Endothelial cell of umbilical vein (primary cell): ENCODE measurements around the gene APOC1.
"Not testable (repeated sequence)": the region's sequence is repeated elsewhere in the genome, so short reads cannot be mapped to it uniquely, and the experiment has no call there.

Experiments used
- EZH2 ChIP-seq: IDR thresholded peaks from 2 replicates; pipeline ENCODE4 v1.6.1; 2012; ENCODE audit warnings: borderline replicate concordance, low read depth, mild to moderate bottlenecking, moderate library complexity, low read length, inconsistent platforms; ENCODE audit not compliant: severe bottlenecking
- JUN ChIP-seq: IDR thresholded peaks from 2 replicates; pipeline ENCODE4 v1.6.1; 2011; ENCODE audit warnings: borderline replicate concordance, low read depth; ENCODE audit not compliant: insufficient read length, insufficient read depth
- TF ChIP-seq, protein P1 (sequence below), 2 donors: IDR thresholded peaks; 1 replicate in 1 of 2; 2 replicates in 1 of 2; pipeline ENCODE4 v1.5.1; 2011; ENCODE audit warnings: low read length in 2 of 2, mild to moderate bottlenecking in 2 of 2, moderate library complexity in 2 of 2, control low read depth in 1 of 2, inconsistent platforms in 1 of 2, low read depth in 1 of 2; ENCODE audit not compliant: insufficient read depth in 1 of 2; ENCODE audit errors: extremely low read depth in 1 of 2

DNA sequence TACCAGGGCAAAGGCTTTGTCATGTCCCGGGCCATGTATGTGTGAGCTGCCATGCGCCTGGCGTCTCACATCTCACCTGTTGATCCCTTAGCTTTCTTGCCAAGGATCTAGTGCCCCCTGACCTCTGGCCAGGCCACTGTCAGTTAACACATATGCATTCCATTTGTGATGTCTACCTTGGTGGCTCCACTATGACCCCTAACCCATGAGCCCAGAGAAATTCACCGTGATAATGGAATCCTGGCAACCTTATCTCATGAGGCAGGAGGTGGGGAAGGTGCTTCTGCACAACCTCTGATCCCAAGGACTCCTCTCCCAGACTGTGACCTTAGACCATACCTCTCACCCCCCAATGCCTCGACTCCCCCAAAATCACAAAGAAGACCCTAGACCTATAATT lies 26.1 kb upstream of the APOC1 start:
- TF ChIP-seq, protein P1, sequence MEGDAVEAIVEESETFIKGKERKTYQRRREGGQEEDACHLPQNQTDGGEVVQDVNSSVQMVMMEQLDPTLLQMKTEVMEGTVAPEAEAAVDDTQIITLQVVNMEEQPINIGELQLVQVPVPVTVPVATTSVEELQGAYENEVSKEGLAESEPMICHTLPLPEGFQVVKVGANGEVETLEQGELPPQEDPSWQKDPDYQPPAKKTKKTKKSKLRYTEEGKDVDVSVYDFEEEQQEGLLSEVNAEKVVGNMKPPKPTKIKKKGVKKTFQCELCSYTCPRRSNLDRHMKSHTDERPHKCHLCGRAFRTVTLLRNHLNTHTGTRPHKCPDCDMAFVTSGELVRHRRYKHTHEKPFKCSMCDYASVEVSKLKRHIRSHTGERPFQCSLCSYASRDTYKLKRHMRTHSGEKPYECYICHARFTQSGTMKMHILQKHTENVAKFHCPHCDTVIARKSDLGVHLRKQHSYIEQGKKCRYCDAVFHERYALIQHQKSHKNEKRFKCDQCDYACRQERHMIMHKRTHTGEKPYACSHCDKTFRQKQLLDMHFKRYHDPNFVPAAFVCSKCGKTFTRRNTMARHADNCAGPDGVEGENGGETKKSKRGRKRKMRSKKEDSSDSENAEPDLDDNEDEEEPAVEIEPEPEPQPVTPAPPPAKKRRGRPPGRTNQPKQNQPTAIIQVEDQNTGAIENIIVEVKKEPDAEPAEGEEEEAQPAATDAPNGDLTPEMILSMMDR (IDR thresholded peaks at IDR 0.05; ENCODE audit: extremely low read depth in 1 of 2, insufficient read depth in 1 of 2, low read depth in 1 of 2, low read length in 2 of 2): not testable (repeated sequence)
- not testable (repeated sequence) for TF ChIP-seq EZH2, JUN
